ENCODE measurements around the gene GLI3.

GLI3 gene

GRCh38 chr7:42224391-42225003 is 12.5 kb downstream of the GLI3 start:
- TF ChIP-seq FOXP2 (optimal IDR thresholded peaks at IDR 0.05; ENCODE audit: borderline replicate concordance, extremely low read depth, extremely low read length, insufficient read depth), result no peak
- no peak for TF ChIP-seq TAF1 (IDR thresholded peaks at IDR 0.05; ENCODE audit: borderline replicate concordance, insufficient read depth, low read length)
- no peak for TF ChIP-seq SIN3A (IDR thresholded peaks at IDR 0.05; ENCODE audit: borderline replicate concordance, insufficient read depth, low read length)
- no peak for TF ChIP-seq POLR2AphosphoS5 (IDR thresholded peaks at IDR 0.05; ENCODE audit: low read depth, low read length)
- TF ChIP-seq REST (IDR thresholded peaks at IDR 0.05; ENCODE audit: insufficient read depth in 1 of 2, low read depth in 2 of 2, low read length in 2 of 2), result no peak

DNA sequence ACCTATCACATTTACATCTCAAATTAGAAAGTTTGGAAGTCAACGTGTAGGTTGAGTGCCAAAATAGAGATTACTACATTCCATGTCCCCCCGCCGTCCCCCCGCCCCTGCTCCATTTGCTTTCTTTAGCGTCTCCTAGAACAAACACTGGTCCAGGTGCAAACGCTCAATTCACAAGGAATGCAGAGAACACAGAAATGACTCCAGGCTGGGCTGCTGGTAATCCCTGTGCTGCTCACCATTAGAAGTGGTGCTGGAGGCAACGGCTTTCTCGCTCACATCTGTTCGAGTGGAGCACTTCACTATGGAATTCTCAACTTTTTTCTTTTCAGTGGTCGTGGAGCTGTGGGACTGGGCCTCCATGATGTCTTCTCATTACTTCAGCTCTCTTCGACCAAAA is 14.1 kb downstream of the GLI3 start:
- no peak for TF ChIP-seq SIN3A (IDR thresholded peaks at IDR 0.05; ENCODE audit: borderline replicate concordance, insufficient read depth, low read length)
- no peak for TF ChIP-seq POLR2AphosphoS5 (IDR thresholded peaks at IDR 0.05; ENCODE audit: low read depth, low read length)
- TF ChIP-seq FOXP2 (optimal IDR thresholded peaks at IDR 0.05; ENCODE audit: borderline replicate concordance, extremely low read depth, extremely low read length, insufficient read depth), result no peak
- TF ChIP-seq TAF1 (IDR thresholded peaks at IDR 0.05; ENCODE audit: borderline replicate concordance, insufficient read depth, low read length), result no peak
- TF ChIP-seq REST (IDR thresholded peaks at IDR 0.05; ENCODE audit: insufficient read depth in 1 of 2, low read depth in 2 of 2, low read length in 2 of 2), result no peak

DNA sequence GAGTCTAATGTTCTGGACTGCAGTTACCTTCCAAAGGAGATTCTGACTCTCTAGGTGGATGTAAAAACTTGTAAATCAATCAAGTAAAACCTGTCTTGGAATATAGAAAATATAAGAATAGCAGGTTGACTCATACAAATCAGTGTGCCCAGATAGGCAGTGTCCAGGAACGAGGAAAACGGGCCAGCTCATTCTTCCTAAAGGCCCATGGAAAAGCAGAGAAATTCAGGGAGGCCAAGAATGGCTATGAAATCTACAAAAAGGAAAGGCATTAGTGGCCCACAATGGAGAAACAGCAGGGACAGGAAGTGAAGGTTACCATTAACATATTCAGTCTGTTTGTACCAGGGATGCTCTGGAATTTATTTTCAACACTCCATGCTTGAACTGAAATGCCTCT is 14.9 kb downstream of the GLI3 start:
- TF ChIP-seq FOXP2 (optimal IDR thresholded peaks at IDR 0.05; ENCODE audit: borderline replicate concordance, extremely low read depth, extremely low read length, insufficient read depth) (no peak), POLR2AphosphoS5 (IDR thresholded peaks at IDR 0.05; ENCODE audit: low read depth, low read length) (no peak), REST (IDR thresholded peaks at IDR 0.05; ENCODE audit: insufficient read depth in 1 of 2, low read depth in 2 of 2, low read length in 2 of 2) (no peak), TAF1 (IDR thresholded peaks at IDR 0.05; ENCODE audit: borderline replicate concordance, insufficient read depth, low read length) (no peak), SIN3A (IDR thresholded peaks at IDR 0.05; ENCODE audit: borderline replicate concordance, insufficient read depth, low read length) (no peak)

DNA sequence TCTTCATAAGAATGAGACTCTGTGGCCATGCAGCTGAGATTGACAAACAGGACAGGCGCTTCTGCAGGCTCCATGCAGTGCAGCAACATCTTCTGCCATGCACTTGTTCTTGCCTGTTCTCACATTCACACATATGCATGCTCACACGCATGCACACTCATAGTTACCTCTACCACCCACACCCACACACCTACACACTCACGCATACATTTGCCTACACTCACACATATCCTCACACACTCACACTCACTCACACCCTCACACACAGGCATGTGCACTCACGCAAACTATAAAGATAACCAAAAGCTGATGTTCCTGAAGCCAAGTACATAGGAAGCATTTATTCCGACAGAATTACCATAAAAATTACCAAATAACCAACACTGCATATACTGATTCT is 15.7 kb downstream of the GLI3 start:
- TF ChIP-seq SIN3A (IDR thresholded peaks at IDR 0.05; ENCODE audit: borderline replicate concordance, insufficient read depth, low read length) (no peak), POLR2AphosphoS5 (IDR thresholded peaks at IDR 0.05; ENCODE audit: low read depth, low read length) (no peak), TAF1 (IDR thresholded peaks at IDR 0.05; ENCODE audit: borderline replicate concordance, insufficient read depth, low read length) (no peak), FOXP2 (optimal IDR thresholded peaks at IDR 0.05; ENCODE audit: borderline replicate concordance, extremely low read depth, extremely low read length, insufficient read depth) (no peak), REST (IDR thresholded peaks at IDR 0.05; ENCODE audit: insufficient read depth in 1 of 2, low read depth in 2 of 2, low read length in 2 of 2) (no peak)
